ENCODE data around the gene TSC22D2. TPM values are rescaled to one million over a fixed set of nuclear protein-coding genes. Genes with fewer than 3 reads are reported as not detected.

TSC22D2 gene
- total RNA-seq, 1 experiment from 2014 or later, result 20.0 TPM

DNA sequence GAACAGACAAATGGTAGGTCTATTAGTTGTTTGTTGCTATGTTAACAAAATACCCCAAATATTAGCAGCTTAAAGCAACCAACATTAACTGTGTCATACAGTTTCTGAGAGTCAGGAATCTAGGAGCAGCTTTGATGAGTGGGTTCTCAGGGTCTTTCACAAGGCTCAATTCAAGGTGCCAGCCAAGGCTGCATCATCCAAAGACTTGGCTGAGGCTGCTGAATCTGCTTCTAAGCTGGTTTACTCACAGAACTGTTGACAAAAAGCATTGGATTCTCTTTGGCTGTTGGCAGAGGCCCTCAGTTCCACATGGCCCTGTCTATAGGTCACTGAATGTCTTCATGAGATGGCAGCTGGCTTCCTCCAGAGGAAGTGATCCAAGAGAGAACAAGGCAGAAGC, 40.3 kb upstream of the TSC22D2 start:
- H3K4me1 ChIP-seq (ENCODE audit: control insufficient read depth in 1 of 2, insufficient read depth in 2 of 2, low read length in 2 of 2), result peaks cover 42 to 72% of the 10 kb centered on the region in 2 experiments
- H3K4me2 ChIP-seq (ENCODE audit: low read length), result no peak overlapping the region
- H3K36me3 ChIP-seq (ENCODE audit: control insufficient read depth in 1 of 2, insufficient read depth in 2 of 2, low read length in 2 of 2), result no peaks in the 10 kb centered on the region
- DNase-seq (ENCODE audit: low read depth, low spot score) (no peak), ATAC-seq (no peak)
- H3K27ac ChIP-seq (ENCODE audit: low read depth, low read length), result no peak overlapping the region
- no peak for TF ChIP-seq POLR2AphosphoS5 (IDR thresholded peaks at IDR 0.05; ENCODE audit: low read depth, low read length)
- no peak for TF ChIP-seq CEBPB (IDR thresholded peaks at IDR 0.05; ENCODE audit: low read depth)
- TF ChIP-seq POLR2A (IDR thresholded peaks at IDR 0.05; ENCODE audit: borderline replicate concordance, extremely low read depth, insufficient read depth, insufficient read length), result no peak
- TF ChIP-seq CTCF (IDR thresholded peaks at IDR 0.05 in 2 of 3, conservative IDR thresholded peaks at IDR 0.05 in 1 of 3; ENCODE audit: borderline replicate concordance in 1 of 3, insufficient read depth in 1 of 3, low read depth in 2 of 3, low read length in 2 of 3), result no peak
- no peak for TF ChIP-seq YY1 (IDR thresholded peaks at IDR 0.05; ENCODE audit: extremely low read depth, insufficient replicate concordance, low read depth, low read length)
- TF ChIP-seq, protein P1, sequence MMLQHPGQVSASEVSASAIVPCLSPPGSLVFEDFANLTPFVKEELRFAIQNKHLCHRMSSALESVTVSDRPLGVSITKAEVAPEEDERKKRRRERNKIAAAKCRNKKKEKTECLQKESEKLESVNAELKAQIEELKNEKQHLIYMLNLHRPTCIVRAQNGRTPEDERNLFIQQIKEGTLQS (IDR thresholded peaks at IDR 0.05), result no peak
- TF ChIP-seq ZFX (IDR thresholded peaks at IDR 0.05), result no peak
- no peak for TF ChIP-seq FOSL1 (IDR thresholded peaks at IDR 0.05; ENCODE audit: low read depth)
- TF ChIP-seq RAD21 (IDR thresholded peaks at IDR 0.05; ENCODE audit: low read depth), result no peak
- no peak overlapping the region for H3K4me3 ChIP-seq (replicated peaks in 1 of 2; ENCODE audit: low read depth in 1 of 2, low read length in 2 of 2)
- RAD21 ChIA-PET (ENCODE audit: low non-redundant PET in 1 of 2, low total read pairs in 2 of 2, uncharacterized antibody in 2 of 2, unreplicated experiment in 2 of 2), result no interaction called here
- H4K20me1 ChIP-seq (ENCODE audit: insufficient read depth), result no peaks in the 10 kb centered on the region
- no peaks in the 10 kb centered on the region for H3K9me2 ChIP-seq (ENCODE audit: insufficient read depth)
- H2AFZ ChIP-seq (ENCODE audit: low read depth, low read length, poor library complexity, severe bottlenecking), result no peak overlapping the region
- H3K27me3 ChIP-seq (ENCODE audit: insufficient read depth, low read length), result no peaks in the 10 kb centered on the region
- H3K9me3 ChIP-seq (ENCODE audit: control insufficient read depth in 1 of 2, insufficient read depth in 1 of 2, low read depth in 1 of 2, low read length in 2 of 2), result no peaks in the 10 kb centered on the region
- CTCF ChIA-PET, result no interaction called here
- H3K79me2 ChIP-seq (ENCODE audit: insufficient read depth, low read length), result no peaks in the 10 kb centered on the region
- intact Hi-C loops (cut with micrococcal nuclease), result no loop called here
- POLR2A ChIA-PET, result interaction anchor here (1.8 kb wide), 1 partner anchor 19 kb away, joined by 3 read pairs; no protein-coding TSS in a partner anchor
- H3K9ac ChIP-seq (ENCODE audit: low read length), result no peak overlapping the region
- no TSS peak for BruUV-seq (replicated peaks)

Measured in HCT116 (cell line).